Mesothelial cell of epicardium (in vitro differentiated cells): Measurements from ENCODE around the gene HRH2. TPM values are rescaled to one million over a fixed set of nuclear protein-coding genes. Genes with fewer than 3 reads are reported as not detected.
"Not testable (repeated sequence)": the region's sequence is repeated elsewhere in the genome, so short reads cannot be mapped to it uniquely, and the experiment has no call there.

Experiments
- DNase-seq, 2 experiments: peaks; one replicate each; pipeline ENCODE4 v3.0.0; 2021; ENCODE audit warnings: low spot score in 2 of 2; ENCODE audit not compliant: unreplicated experiment in 2 of 2
- H3K27ac Mint-ChIP-seq: 2 replicates; pipeline ENCODE4 v1.8.0; 2021; ENCODE audit warnings: mixed read lengths
- H3K27me3 Mint-ChIP-seq: 2 replicates; pipeline ENCODE4 v1.8.0; 2021; ENCODE audit warnings: low read depth, mixed read lengths
- H3K36me3 Mint-ChIP-seq: 2 replicates; pipeline ENCODE4 v1.8.0; 2021; ENCODE audit warnings: mixed read lengths
- H3K4me1 Mint-ChIP-seq: 2 replicates; pipeline ENCODE4 v1.8.0; 2021; ENCODE audit warnings: mixed read lengths
- H3K4me3 Mint-ChIP-seq: 2 replicates; pipeline ENCODE4 v1.8.0; 2021; ENCODE audit warnings: mild to moderate bottlenecking, moderate library complexity, mixed read lengths
- H3K9me3 Mint-ChIP-seq: 2 replicates; pipeline ENCODE4 v1.8.0; 2021; ENCODE audit warnings: mixed read lengths
- CTCF ChIP-seq: fragments of 200-600 bp; sonication (generic); IDR thresholded peaks from one replicate; pipeline ENCODE4 v1.5.0; 2021; ENCODE audit warnings: antibody characterized with exemption; ENCODE audit not compliant: unreplicated experiment
- total RNA-seq: library from RNA; stranded (reverse); gene quantifications from 3 replicates; pipeline ENCODE4 v1.2.1, GENCODE V29; 2021

The HRH2 gene
- total RNA-seq, 1 donor from 2014 or later = 2.6 TPM

DNA sequence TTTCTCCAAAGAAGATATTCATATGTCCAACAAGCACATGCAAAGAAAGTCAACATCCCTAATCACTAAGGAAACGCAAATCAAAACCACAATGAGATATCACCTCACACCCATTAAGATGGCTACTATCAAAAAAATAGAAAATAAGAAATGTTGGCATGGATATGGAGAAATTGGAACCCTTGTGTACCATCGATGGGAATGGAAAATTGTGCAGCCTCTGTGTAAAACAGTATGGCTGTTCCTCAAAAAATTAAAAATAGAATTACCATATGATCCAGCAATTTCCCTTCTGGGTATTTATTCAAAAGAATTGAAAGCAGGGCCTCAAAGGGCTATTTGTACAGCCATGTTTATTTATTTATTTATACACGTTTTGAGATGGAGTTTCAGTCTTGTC is 43.0 kb upstream of the HRH2 start:
- DNase-seq = no peak
- no peaks in the 10 kb centered on the region for H3K9me3 Mint-ChIP-seq
- TF ChIP-seq CTCF = no peak
- peaks cover 8% of the 10 kb centered on the region for H3K27me3 Mint-ChIP-seq
- peaks cover 7% of the 10 kb centered on the region for H3K4me1 Mint-ChIP-seq
- H3K36me3 Mint-ChIP-seq = no peaks in the 10 kb centered on the region
- no peak overlapping the region for H3K4me3 Mint-ChIP-seq
- no peak overlapping the region for H3K27ac Mint-ChIP-seq

GRCh38 chr5:175616083-175616482 is 41.8 kb upstream of the HRH2 start:
- H3K9me3 Mint-ChIP-seq = peaks cover under 1% of the 10 kb centered on the region
- H3K4me3 Mint-ChIP-seq = no peak overlapping the region
- H3K36me3 Mint-ChIP-seq = no peaks in the 10 kb centered on the region
- TF ChIP-seq CTCF = no peak
- peaks cover 4% of the 10 kb centered on the region for H3K27me3 Mint-ChIP-seq
- no peak overlapping the region for H3K27ac Mint-ChIP-seq
- H3K4me1 Mint-ChIP-seq = peaks cover 7% of the 10 kb centered on the region
- DNase-seq = no peak

DNA sequence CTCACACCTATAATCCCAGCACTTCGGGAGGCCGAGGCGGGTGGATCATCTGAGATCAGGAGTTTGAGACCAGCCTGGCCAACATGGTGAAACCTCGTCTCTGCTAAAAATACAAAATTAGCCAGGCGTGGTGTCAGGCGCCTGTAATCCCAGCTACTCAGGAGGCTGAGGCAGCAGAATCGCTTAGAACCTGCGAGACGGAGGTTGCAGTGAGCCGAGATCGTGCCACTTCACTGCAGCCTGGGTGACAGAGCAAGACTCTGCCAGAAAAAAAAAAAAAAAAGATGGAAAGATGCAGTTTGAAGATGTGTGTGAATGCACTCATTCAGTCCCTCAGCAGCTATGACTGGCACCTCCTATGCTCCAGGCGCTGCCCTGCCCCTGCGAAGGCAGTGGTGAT is 41.3 kb upstream of the HRH2 start:
- not testable (repeated sequence) for H3K4me3 Mint-ChIP-seq, H3K9me3 Mint-ChIP-seq, H3K36me3 Mint-ChIP-seq, H3K4me1 Mint-ChIP-seq, H3K27me3 Mint-ChIP-seq, DNase-seq, H3K27ac Mint-ChIP-seq

DNA sequence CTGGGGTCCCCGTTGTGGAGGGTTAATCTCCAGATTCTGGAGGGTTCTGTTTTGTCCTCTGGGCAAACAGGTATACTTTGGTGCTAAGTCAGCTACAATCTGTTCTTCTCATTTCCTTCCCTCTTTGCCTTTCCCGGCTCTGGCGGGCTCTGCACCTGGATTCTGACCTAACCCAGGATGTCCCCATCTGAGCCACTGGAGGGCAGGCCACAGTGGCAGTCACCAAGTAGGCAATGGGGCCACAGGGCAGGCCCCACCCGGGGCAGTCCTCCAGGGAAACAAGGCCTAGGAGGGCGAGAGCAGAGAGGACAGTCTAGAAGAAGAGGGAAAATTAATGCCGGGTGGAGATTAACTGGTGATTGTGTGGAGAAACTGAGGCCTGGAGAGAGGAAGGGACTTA is 40.4 kb upstream of the HRH2 start:
- Mint-ChIP-seq H3K4me3 (no peak overlapping the region), H3K36me3 (no peaks in the 10 kb centered on the region), H3K4me1 (peaks cover 7% of the 10 kb centered on the region), H3K9me3 (peaks cover 7% of the 10 kb centered on the region), H3K27me3 (no peaks in the 10 kb centered on the region), H3K27ac (no peak overlapping the region)
- no peak for TF ChIP-seq CTCF
- DNase-seq = no peak

DNA sequence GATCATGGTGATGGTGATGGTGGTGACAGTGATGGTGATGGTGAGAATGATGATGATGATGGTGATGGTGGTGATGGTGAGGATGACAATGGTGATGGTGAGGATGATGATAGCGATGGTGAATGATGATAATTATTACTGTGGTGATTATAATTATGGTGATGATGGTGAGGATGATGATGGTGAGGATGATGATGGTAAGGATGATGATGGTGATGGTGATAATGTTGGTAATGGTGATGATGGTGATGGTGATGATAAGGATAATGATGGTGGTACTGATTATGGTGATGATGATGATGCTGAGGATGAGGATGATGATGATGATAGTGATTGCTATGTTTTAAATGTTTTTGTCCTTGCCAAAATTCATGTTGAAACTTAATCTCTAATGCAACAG is 37.3 kb upstream of the HRH2 start:
- no peaks in the 10 kb centered on the region for H3K27me3 Mint-ChIP-seq
- H3K4me1 Mint-ChIP-seq = peaks cover 10% of the 10 kb centered on the region
- peaks cover 10% of the 10 kb centered on the region for H3K9me3 Mint-ChIP-seq
- no peak overlapping the region for H3K4me3 Mint-ChIP-seq
- no peak for DNase-seq
- no peaks in the 10 kb centered on the region for H3K36me3 Mint-ChIP-seq
- no peak for TF ChIP-seq CTCF
- no peak overlapping the region for H3K27ac Mint-ChIP-seq

DNA sequence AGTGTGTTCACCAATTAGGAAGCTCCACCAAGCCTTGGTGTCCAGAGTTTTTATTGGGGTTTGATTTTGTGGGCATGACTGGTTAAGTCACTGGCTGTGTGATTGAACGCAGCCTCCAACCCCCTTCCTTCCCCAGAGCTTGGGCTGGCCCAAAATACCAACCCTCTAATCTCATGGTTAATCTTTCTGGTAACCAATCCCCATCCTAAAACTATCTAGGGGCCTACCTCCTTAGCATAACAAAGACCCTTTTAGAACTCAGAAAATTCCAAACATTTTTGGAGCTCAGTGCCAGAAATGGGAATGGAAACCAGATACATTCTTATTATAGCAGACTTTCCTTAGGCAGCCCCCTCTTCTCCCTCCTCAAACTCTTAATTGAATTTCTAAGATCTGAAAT is 35.9 kb upstream of the HRH2 start:
- no peak for TF ChIP-seq CTCF
- H3K9me3 Mint-ChIP-seq = peaks cover 10% of the 10 kb centered on the region

More for the DNA sequence above, 35.9 kb upstream of the HRH2 start:
- Mint-ChIP-seq H3K36me3 (no peaks in the 10 kb centered on the region), H3K4me3 (no peak overlapping the region), H3K27me3 (no peaks in the 10 kb centered on the region), H3K4me1 (peaks cover 10% of the 10 kb centered on the region), H3K27ac (no peak overlapping the region)
- DNase-seq = no peak
